Transverse colon (tissue), 4 donors: ENCODE data around the gene SLC52A3.

Experiments used
- POLR2AphosphoS5 ChIP-seq, 3 donors: sonication (generic); formaldehyde crosslinking; IDR thresholded peaks; one replicate each; pipeline ENCODE4 v1.6.1; 2016; ENCODE audit warnings: antibody characterized with exemption in 3 of 3
- TF ChIP-seq, protein P1 (sequence below), 5 experiments: fragments of 200-600 bp in 3 of 5; fragments of 450-650 bp in 2 of 5; sonication (generic) in 3 of 5; IDR thresholded peaks; 1 replicate in 2 of 5; 2 replicates in 3 of 5; pipeline ENCODE4 v1.5.1; 2016 to 2017; ENCODE audit warnings: antibody characterized with exemption in 5 of 5, inconsistent platforms in 3 of 5, mild to moderate bottlenecking in 2 of 5, moderate library complexity in 1 of 5

GRCh38 chr20:772806-773205, 4.5 kb upstream of the SLC52A3 start:
- TF ChIP-seq, protein P1, sequence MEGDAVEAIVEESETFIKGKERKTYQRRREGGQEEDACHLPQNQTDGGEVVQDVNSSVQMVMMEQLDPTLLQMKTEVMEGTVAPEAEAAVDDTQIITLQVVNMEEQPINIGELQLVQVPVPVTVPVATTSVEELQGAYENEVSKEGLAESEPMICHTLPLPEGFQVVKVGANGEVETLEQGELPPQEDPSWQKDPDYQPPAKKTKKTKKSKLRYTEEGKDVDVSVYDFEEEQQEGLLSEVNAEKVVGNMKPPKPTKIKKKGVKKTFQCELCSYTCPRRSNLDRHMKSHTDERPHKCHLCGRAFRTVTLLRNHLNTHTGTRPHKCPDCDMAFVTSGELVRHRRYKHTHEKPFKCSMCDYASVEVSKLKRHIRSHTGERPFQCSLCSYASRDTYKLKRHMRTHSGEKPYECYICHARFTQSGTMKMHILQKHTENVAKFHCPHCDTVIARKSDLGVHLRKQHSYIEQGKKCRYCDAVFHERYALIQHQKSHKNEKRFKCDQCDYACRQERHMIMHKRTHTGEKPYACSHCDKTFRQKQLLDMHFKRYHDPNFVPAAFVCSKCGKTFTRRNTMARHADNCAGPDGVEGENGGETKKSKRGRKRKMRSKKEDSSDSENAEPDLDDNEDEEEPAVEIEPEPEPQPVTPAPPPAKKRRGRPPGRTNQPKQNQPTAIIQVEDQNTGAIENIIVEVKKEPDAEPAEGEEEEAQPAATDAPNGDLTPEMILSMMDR (IDR thresholded peaks at IDR 0.05) = no peak
- no peak for TF ChIP-seq POLR2AphosphoS5 (IDR thresholded peaks at IDR 0.05)
